Bronchial epithelial cell (primary cell): ENCODE results near the gene OIP5. TPM values are rescaled to one million over a fixed set of nuclear protein-coding genes. Genes with fewer than 3 reads are reported as not detected.

Experiments
- DNase-seq: peaks from one replicate; pipeline ENCODE4 v3.0.0-alpha.2; 2010; ENCODE audit warnings: low read depth
- FAIRE-seq: peaks from 2 replicates; lab custom pipeline; 2011; peaks lifted over from hg19 to GRCh38; lab: Jason Lieb, UNC
- H3K27me3 ChIP-seq: 2 replicates; pipeline ENCODE4 v1.5.1; 2011; ENCODE audit warnings: low read length; ENCODE audit not compliant: control insufficient read depth, insufficient read depth
- H3K36me3 ChIP-seq: 2 replicates; pipeline ENCODE4 v1.5.1; 2011; ENCODE audit warnings: low read length; ENCODE audit not compliant: control insufficient read depth, insufficient read depth
- H3K4me3 ChIP-seq: 2 replicates; pipeline ENCODE4 v1.5.1; 2011; ENCODE audit warnings: mild to moderate bottlenecking, low read depth, low read length, control low read depth
- CTCF ChIP-seq: IDR thresholded peaks from 2 replicates; pipeline ENCODE4 v1.5.1; 2011; ENCODE audit warnings: mild to moderate bottlenecking, moderate library complexity, low read length, control low read depth, inconsistent platforms; ENCODE audit not compliant: insufficient read depth, severe bottlenecking
- total RNA-seq: library from RNA; depleted of rRNA; stranded (reverse); fragments of >200 nt; gene quantifications from 2 replicates; pipeline ENCODE4 v1.2.1, GENCODE V29; 2014

OIP5 gene
- total RNA-seq, result 0.26 and 0.38 TPM in 2 replicates

- peak within 1 kb of the TSS; percentile 98 for H3K4me3 ChIP-seq
- TF ChIP-seq CTCF, result no peak
- no peaks in the 10 kb centered on the region for H3K36me3 ChIP-seq
- DNase-seq, result peak; percentile 99
- FAIRE-seq, result no peak
- H3K27me3 ChIP-seq, result no peaks in the 10 kb centered on the region
These were observed at the start of gene OIP5, which contains the start of gene NUSAP1 for GRCh38 chr15:41332194-41333025. Gene OIP5 (minus strand): TSS chr15:41332591. CDS start chr15:41332561, 30 bp downstream. Gene NUSAP1 (plus strand): TSS chr15:41332881. CDS start chr15:41332958, 77 bp downstream.

GRCh38 chr15:41377978-41378377 lies 45.6 kb upstream of the OIP5 start:
- H3K27me3 ChIP-seq, result no peaks in the 10 kb centered on the region
- no peaks in the 10 kb centered on the region for H3K36me3 ChIP-seq
- no peak for TF ChIP-seq CTCF
- H3K4me3 ChIP-seq, result no peak overlapping the region
- FAIRE-seq (no peak), DNase-seq (peak; percentile 33)

GRCh38 chr15:41367418-41367817 lies 35.0 kb upstream of the OIP5 start:
- Histone ChIP-seq H3K27me3 (no peaks in the 10 kb centered on the region), H3K36me3 (no peaks in the 10 kb centered on the region)

GRCh38 chr15:41354371-41354770 lies 22.0 kb upstream of the OIP5 start:
- H3K4me3 ChIP-seq, result no peak overlapping the region
- DNase-seq (no peak), FAIRE-seq (no peak)
- no peak for TF ChIP-seq CTCF
- H3K27me3 ChIP-seq, result no peaks in the 10 kb centered on the region
- H3K36me3 ChIP-seq, result peaks cover 3% of the 10 kb centered on the region

More at GRCh38 chr15:41367418-41367817, 35.0 kb upstream of the OIP5 start:
- DNase-seq, result no peak
- no peak for TF ChIP-seq CTCF
- no peak for FAIRE-seq
- no peak overlapping the region for H3K4me3 ChIP-seq

GRCh38 chr15:41350057-41350717 lies 17.8 kb upstream of the OIP5 start:
- Histone ChIP-seq H3K36me3 (peaks cover 3% of the 10 kb centered on the region), H3K4me3 (no peak overlapping the region), H3K27me3 (no peaks in the 10 kb centered on the region)
- TF ChIP-seq CTCF, result no peak
- FAIRE-seq, result no peak
- no peak for DNase-seq
